Hepatocyte (in vitro differentiated cells): ENCODE measurements around the gene INTS11. TPM values are rescaled to one million over a fixed set of nuclear protein-coding genes. Genes with fewer than 3 reads are reported as not detected.

Source experiments
- DNase-seq: peaks from one replicate; pipeline ENCODE4 v3.0.0-alpha.2; 2016; ENCODE audit warnings: low spot score
- H2AFZ ChIP-seq: fragments of 200-600 bp; sonication (generic); 2 replicates; pipeline ENCODE4 v1.6.0; 2016; ENCODE audit warnings: antibody characterized with exemption, mild to moderate bottlenecking
- H3K27ac ChIP-seq: fragments of 200-600 bp; sonication (generic); 2 replicates; pipeline ENCODE4 v1.5.1; 2016; ENCODE audit warnings: mild to moderate bottlenecking
- H3K27me3 ChIP-seq: fragments of 200-600 bp; sonication (generic); 2 replicates; pipeline ENCODE4 v1.6.1; 2016
- H3K36me3 ChIP-seq: fragments of 200-600 bp; sonication (generic); replicated peaks from 2 replicates; pipeline ENCODE4 v1.5.1; 2016; ENCODE audit warnings: low read depth; ENCODE audit not compliant: insufficient read depth
- H3K4me1 ChIP-seq: fragments of 200-600 bp; sonication (generic); 2 replicates; pipeline ENCODE4 v1.5.1; 2016; ENCODE audit warnings: mild to moderate bottlenecking, moderate library complexity; ENCODE audit not compliant: insufficient read depth
- H3K4me2 ChIP-seq: fragments of 200-600 bp; sonication (generic); 2 replicates; pipeline ENCODE4 v1.6.0; 2016
- H3K4me3 ChIP-seq: fragments of 200-600 bp; sonication (generic); 2 replicates; pipeline ENCODE4 v1.5.1; 2016; ENCODE audit warnings: mild to moderate bottlenecking
- H3K79me2 ChIP-seq: fragments of 200-600 bp; sonication (generic); 2 replicates; pipeline ENCODE4 v1.6.0; 2017; ENCODE audit warnings: mild to moderate bottlenecking
- H3K9me2 ChIP-seq: fragments of 200-600 bp; sonication (generic); replicated peaks from 2 replicates; pipeline ENCODE4 v1.6.0; 2017; ENCODE audit warnings: mild to moderate bottlenecking; ENCODE audit not compliant: insufficient read depth
- H3K9me3 ChIP-seq: fragments of 200-600 bp; sonication (generic); 2 replicates; pipeline ENCODE4 v1.5.1; 2016; ENCODE audit warnings: low read depth, mild to moderate bottlenecking
- H4K20me1 ChIP-seq: fragments of 200-600 bp; sonication (generic); 2 replicates; pipeline ENCODE4 v1.6.0; 2016; ENCODE audit warnings: mild to moderate bottlenecking; ENCODE audit not compliant: insufficient read depth, poor library complexity, severe bottlenecking
- CTCF ChIP-seq: fragments of 200-600 bp; sonication (generic); IDR thresholded peaks from 2 replicates; pipeline ENCODE4 v1.5.1; 2016; ENCODE audit warnings: antibody characterized with exemption, mild to moderate bottlenecking; ENCODE audit not compliant: poor library complexity
- EZH2 ChIP-seq: fragments of 200-600 bp; sonication (generic); IDR thresholded peaks from 2 replicates; pipeline ENCODE4 v1.6.1; 2016; ENCODE audit warnings: antibody characterized with exemption, mild to moderate bottlenecking, borderline replicate concordance
- EZH2phosphoT487 ChIP-seq: fragments of 200-600 bp; sonication (generic); IDR thresholded peaks from one replicate; pipeline ENCODE4 v1.6.1; 2018; ENCODE audit warnings: antibody characterized with exemption, mild to moderate bottlenecking, low read depth, moderate library complexity; ENCODE audit not compliant: unreplicated experiment, severe bottlenecking
- WGBS: methylation state at CpG from one replicate; pipeline ENCODE4 v1.1.6; 2016; ENCODE audit warnings: low lambda C conversion rate; ENCODE audit errors: missing lambda C conversion rate; 5-methylcytosine and 5-hydroxymethylcytosine counted together
- polyA plus RNA-seq: library from polyadenylated mRNA; unstranded; fragments of >200 nt; fragmentation: Nextera tagmentation; extraction: Ambion mirVana; gene quantifications from 2 replicates; pipeline ENCODE4 v1.2.1, GENCODE V29; 2016
- total RNA-seq: library from RNA; depleted of rRNA; stranded (reverse); fragments of >200 nt; gene quantifications from 2 replicates; pipeline ENCODE4 v1.2.3, GENCODE V29; 2014

Gene INTS11
- total and polyA plus RNA-seq, 2 experiments from 2014 or later, result 80.4 to 80.6 TPM

- Histone ChIP-seq H3K4me2 (no peak overlapping the region), H3K9me3 (no peaks in the 10 kb centered on the region), H3K36me3 (no peaks in the 10 kb centered on the region), H2AFZ (no peak overlapping the region), H3K4me1 (no peaks in the 10 kb centered on the region), H3K27me3 (no peaks in the 10 kb centered on the region), H3K27ac (no peak overlapping the region), H3K79me2 (no peaks in the 10 kb centered on the region), H3K9me2 (no peaks in the 10 kb centered on the region), H3K4me3 (no peak overlapping the region), H4K20me1 (no peaks in the 10 kb centered on the region)
- WGBS, result 91% methylated on average over 24 of the region's 94 CpGs
- TF ChIP-seq CTCF (no peak), EZH2phosphoT487 (no peak), EZH2 (no peak)
- no peak for DNase-seq
Measured at GRCh38 chr1:1293263-1294249, 30.9 kb downstream of the INTS11 start.

- WGBS, result 96% methylated on average over 18 of the region's 18 CpGs
- TF ChIP-seq EZH2phosphoT487 (no peak), EZH2 (no peak), CTCF (no peak)
- Histone ChIP-seq H3K36me3 (no peaks in the 10 kb centered on the region), H3K9me3 (no peaks in the 10 kb centered on the region), H3K79me2 (no peaks in the 10 kb centered on the region), H3K4me3 (no peak overlapping the region), H3K27me3 (no peaks in the 10 kb centered on the region), H2AFZ (no peak overlapping the region), H4K20me1 (no peaks in the 10 kb centered on the region), H3K4me1 (no peaks in the 10 kb centered on the region), H3K4me2 (no peak overlapping the region), H3K9me2 (no peaks in the 10 kb centered on the region), H3K27ac (no peak overlapping the region)
- no peak for DNase-seq
Measured at GRCh38 chr1:1292851-1293250, 31.6 kb downstream of the INTS11 start.

- 93% methylated on average over 6 of the region's 9 CpGs for WGBS
- H3K79me2 ChIP-seq, result no peaks in the 10 kb centered on the region
- H3K27ac ChIP-seq, result no peak overlapping the region
- DNase-seq, result no peak
- H3K9me3 ChIP-seq, result no peaks in the 10 kb centered on the region
- no peaks in the 10 kb centered on the region for H3K27me3 ChIP-seq
- H3K4me1 ChIP-seq, result no peaks in the 10 kb centered on the region
- TF ChIP-seq CTCF (no peak), EZH2 (no peak), EZH2phosphoT487 (no peak)
- H3K36me3 ChIP-seq, result no peaks in the 10 kb centered on the region
- no peaks in the 10 kb centered on the region for H3K9me2 ChIP-seq
- H2AFZ ChIP-seq, result no peak overlapping the region
- no peak overlapping the region for H3K4me2 ChIP-seq
- H3K4me3 ChIP-seq, result no peak overlapping the region
- H4K20me1 ChIP-seq, result no peaks in the 10 kb centered on the region
Measured at GRCh38 chr1:1292442-1292779, 32.0 kb downstream of the INTS11 start.
